PFSK-1 (cell line): ENCODE data around the gene WDR20.

ENCODE experiments used
- FOXP2 ChIP-seq: optimal IDR thresholded peaks from 2 replicates; pipeline ENCODE3; 2011; ENCODE audit warnings: borderline replicate concordance, control low read depth, inconsistent platforms; ENCODE audit not compliant: insufficient read depth; ENCODE audit errors: extremely low read length, extremely low read depth
- POLR2AphosphoS5 ChIP-seq: IDR thresholded peaks from 2 replicates; pipeline ENCODE4 v1.6.1; 2012; ENCODE audit warnings: low read depth, mild to moderate bottlenecking, control low read depth, low read length, moderate library complexity
- SIN3A ChIP-seq: IDR thresholded peaks from 2 replicates; pipeline ENCODE4 v1.6.1; 2012; ENCODE audit warnings: mild to moderate bottlenecking, low read length, moderate library complexity, borderline replicate concordance; ENCODE audit not compliant: insufficient read depth
- TAF1 ChIP-seq: IDR thresholded peaks from 2 replicates; pipeline ENCODE4 v1.6.1; 2012; ENCODE audit warnings: low read length, control low read depth, borderline replicate concordance; ENCODE audit not compliant: insufficient read depth
- TF ChIP-seq, protein P1 (sequence below), 2 experiments: IDR thresholded peaks; 2 replicates each; pipeline versions ENCODE4 v1.6.1 to v1.8.0; 2011 to 2012; ENCODE audit warnings: low read depth in 2 of 2, low read length in 2 of 2, control low read depth in 1 of 2, inconsistent platforms in 1 of 2, mild to moderate bottlenecking in 1 of 2, moderate library complexity in 1 of 2; ENCODE audit not compliant: insufficient read depth in 1 of 2

Gene WDR20

DNA sequence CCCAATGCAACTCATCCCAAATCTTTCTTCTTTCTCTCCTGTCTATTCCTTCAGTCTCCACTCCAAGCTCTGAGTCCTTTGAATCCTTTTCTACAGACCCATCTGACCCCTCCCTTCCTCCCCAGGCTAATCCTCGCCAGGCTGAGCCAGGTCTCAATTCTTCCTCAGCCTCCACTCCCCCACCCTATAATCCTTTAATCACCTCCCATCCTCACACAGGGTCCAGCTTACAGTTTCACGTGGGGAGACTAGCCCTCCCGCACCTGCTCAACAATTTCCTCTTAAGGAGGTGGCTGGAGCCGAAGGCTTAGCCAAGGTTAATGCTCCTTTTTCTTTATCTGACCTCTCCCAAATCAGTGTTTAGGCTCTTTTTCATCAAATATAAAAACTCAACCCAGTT lies 101.5 kb downstream of the WDR20 start:
- no peak for TF ChIP-seq SIN3A
- TF ChIP-seq TAF1: no peak
- TF ChIP-seq POLR2AphosphoS5: no peak
- TF ChIP-seq FOXP2: no peak
- TF ChIP-seq, protein P1, sequence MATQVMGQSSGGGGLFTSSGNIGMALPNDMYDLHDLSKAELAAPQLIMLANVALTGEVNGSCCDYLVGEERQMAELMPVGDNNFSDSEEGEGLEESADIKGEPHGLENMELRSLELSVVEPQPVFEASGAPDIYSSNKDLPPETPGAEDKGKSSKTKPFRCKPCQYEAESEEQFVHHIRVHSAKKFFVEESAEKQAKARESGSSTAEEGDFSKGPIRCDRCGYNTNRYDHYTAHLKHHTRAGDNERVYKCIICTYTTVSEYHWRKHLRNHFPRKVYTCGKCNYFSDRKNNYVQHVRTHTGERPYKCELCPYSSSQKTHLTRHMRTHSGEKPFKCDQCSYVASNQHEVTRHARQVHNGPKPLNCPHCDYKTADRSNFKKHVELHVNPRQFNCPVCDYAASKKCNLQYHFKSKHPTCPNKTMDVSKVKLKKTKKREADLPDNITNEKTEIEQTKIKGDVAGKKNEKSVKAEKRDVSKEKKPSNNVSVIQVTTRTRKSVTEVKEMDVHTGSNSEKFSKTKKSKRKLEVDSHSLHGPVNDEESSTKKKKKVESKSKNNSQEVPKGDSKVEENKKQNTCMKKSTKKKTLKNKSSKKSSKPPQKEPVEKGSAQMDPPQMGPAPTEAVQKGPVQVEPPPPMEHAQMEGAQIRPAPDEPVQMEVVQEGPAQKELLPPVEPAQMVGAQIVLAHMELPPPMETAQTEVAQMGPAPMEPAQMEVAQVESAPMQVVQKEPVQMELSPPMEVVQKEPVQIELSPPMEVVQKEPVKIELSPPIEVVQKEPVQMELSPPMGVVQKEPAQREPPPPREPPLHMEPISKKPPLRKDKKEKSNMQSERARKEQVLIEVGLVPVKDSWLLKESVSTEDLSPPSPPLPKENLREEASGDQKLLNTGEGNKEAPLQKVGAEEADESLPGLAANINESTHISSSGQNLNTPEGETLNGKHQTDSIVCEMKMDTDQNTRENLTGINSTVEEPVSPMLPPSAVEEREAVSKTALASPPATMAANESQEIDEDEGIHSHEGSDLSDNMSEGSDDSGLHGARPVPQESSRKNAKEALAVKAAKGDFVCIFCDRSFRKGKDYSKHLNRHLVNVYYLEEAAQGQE (IDR thresholded peaks at IDR 0.05; ENCODE audit: insufficient read depth in 1 of 2, low read depth in 2 of 2, low read length in 2 of 2): no peak

DNA sequence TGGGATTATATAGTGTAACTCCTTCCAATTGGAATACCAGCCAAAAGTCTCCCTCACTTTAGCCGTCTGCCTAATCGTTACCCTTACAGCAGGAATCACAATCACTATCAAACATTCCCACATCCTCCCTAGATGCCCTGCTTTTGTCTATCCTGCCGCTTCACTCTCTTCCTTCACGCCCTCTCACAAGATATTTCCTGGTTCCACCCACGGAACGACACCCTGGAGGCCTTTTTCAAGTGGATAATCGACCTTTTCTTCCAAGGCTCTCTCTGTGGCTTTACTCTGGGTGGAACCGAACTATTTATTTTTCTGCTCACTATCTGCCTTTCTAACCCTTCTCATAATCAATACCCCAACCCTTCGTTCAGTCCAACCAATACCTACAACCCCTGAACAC lies 106.4 kb downstream of the WDR20 start:
- TF ChIP-seq TAF1: no peak
- no peak for TF ChIP-seq FOXP2
- TF ChIP-seq, protein P1 (IDR thresholded peaks at IDR 0.05; ENCODE audit: insufficient read depth in 1 of 2, low read depth in 2 of 2, low read length in 2 of 2): no peak

DNA sequence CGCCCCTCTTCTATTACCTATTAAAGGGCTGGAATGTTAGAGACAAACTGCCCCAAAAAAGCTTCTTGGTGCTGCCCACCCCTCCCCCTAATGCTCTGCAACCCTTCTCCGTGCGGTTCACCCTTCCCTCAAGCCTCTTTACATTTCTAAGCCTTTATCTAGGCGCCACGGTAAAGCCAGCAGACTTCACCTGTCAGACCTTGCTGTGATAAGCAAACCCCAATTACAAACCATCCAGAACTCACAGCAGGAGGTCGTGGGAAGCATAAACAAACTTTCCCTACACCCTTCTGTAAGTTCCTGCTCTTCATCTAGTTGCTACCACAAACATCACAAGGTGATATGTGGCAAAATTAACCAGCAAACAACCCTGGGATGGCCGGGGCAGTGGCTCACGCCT lies 108.4 kb downstream of the WDR20 start:
- TF ChIP-seq, protein P1 (IDR thresholded peaks at IDR 0.05; ENCODE audit: insufficient read depth in 1 of 2, low read depth in 2 of 2, low read length in 2 of 2): no peak
- TF ChIP-seq TAF1 (no peak), SIN3A (no peak), POLR2AphosphoS5 (no peak), FOXP2 (no peak)

DNA sequence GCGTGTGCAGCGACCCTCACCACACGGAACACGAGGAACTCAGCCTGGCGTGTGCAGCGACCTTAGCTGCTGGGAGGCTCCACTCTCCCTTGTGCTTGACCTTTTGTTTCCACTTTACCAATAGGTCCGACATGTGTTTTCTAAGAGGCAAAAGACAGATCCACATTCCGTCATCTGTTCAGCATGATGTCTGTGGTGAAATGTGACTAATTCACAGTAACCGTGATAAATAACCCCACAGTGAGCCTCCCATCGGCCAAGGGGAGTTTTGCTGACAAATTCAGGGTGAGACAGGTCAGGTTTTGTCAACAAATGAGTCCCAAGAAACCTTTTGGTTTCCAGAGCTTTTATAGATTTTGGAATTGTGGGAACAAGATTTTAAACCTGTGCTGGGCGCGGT lies 109.3 kb downstream of the WDR20 start:
- TF ChIP-seq, protein P1 (IDR thresholded peaks at IDR 0.05; ENCODE audit: insufficient read depth in 1 of 2, low read depth in 2 of 2, low read length in 2 of 2): no peak
- no peak for TF ChIP-seq SIN3A
- TF ChIP-seq TAF1: no peak
- TF ChIP-seq FOXP2: no peak
- TF ChIP-seq POLR2AphosphoS5: no peak

DNA sequence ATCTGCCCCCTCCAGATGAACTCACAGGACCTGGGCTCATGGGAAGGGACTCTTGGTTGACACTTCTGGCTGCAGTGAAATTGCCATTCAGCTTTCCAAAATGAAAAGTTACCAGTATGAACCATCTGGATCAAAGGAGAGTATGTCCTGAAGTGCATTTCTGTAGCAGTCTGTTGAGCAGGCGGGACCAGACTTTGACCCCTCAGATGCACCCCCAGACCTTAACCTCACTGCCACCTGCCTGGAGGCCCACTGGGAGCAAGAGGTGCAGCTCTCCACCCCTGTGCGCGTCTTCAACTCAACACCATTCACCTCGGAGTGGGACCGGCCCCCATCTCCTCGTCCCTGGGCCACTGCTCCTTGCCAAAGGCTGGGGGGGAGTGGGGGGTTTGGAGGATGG lies 110.3 kb downstream of the WDR20 start:
- TF ChIP-seq TAF1 (no peak), POLR2AphosphoS5 (no peak), SIN3A (no peak), FOXP2 (no peak)
- TF ChIP-seq, protein P1 (IDR thresholded peaks at IDR 0.05; ENCODE audit: insufficient read depth in 1 of 2, low read depth in 2 of 2, low read length in 2 of 2): no peak
